Liver (tissue), 9 donors: Measurements from ENCODE around the gene PLEKHA7. TPM values are rescaled to one million over a fixed set of nuclear protein-coding genes. Genes with fewer than 3 reads are reported as not detected.

Experiments
- DNase-seq: peaks from one replicate; pipeline ENCODE4 v3.0.0-alpha.2; 2017; ENCODE audit warnings: low spot score
- H3K27ac ChIP-seq, 2 donors: one replicate each; pipeline ENCODE4 v1.7.0; 2013; ENCODE audit warnings: inconsistent platforms in 2 of 2, low read length in 2 of 2, control low read depth in 1 of 2, low read depth in 1 of 2, mild to moderate bottlenecking in 1 of 2
- H3K27me3 ChIP-seq, 4 donors: one replicate each; pipeline versions ENCODE4 v1.6.1 to v1.7.0; 2013; ENCODE audit warnings: low read length in 3 of 4, inconsistent platforms in 1 of 4, mild to moderate bottlenecking in 1 of 4, moderate library complexity in 1 of 4; ENCODE audit not compliant: control insufficient read depth in 4 of 4, insufficient read depth in 4 of 4
- H3K36me3 ChIP-seq, 4 donors: one replicate each; pipeline versions ENCODE4 v1.6.1 to v1.7.0; 2013; ENCODE audit warnings: low read length in 3 of 4, mild to moderate bottlenecking in 3 of 4, low read depth in 1 of 4, moderate library complexity in 1 of 4; ENCODE audit not compliant: control insufficient read depth in 4 of 4, insufficient read depth in 3 of 4
- H3K4me1 ChIP-seq, 4 donors: one replicate each; pipeline versions ENCODE4 v1.6.1 to v1.7.0; 2013; ENCODE audit warnings: low read length in 3 of 4, mild to moderate bottlenecking in 3 of 4, moderate library complexity in 1 of 4; ENCODE audit not compliant: control insufficient read depth in 4 of 4, insufficient read depth in 4 of 4
- H3K4me3 ChIP-seq, 3 donors: one replicate each; pipeline versions ENCODE4 v1.6.1 to v1.7.0; 2013; ENCODE audit warnings: low read length in 3 of 3, control low read depth in 1 of 3, low read depth in 1 of 3, mild to moderate bottlenecking in 1 of 3
- H3K9ac ChIP-seq, 2 donors: one replicate each; pipeline ENCODE4 v1.7.0; 2013; ENCODE audit warnings: low read length in 2 of 2, mild to moderate bottlenecking in 2 of 2, moderate library complexity in 2 of 2, control low read depth in 1 of 2, low read depth in 1 of 2
- H3K9me3 ChIP-seq, 4 donors: one replicate each; pipeline versions ENCODE4 v1.6.1 to v1.7.0; 2013; ENCODE audit warnings: low read length in 3 of 4; ENCODE audit not compliant: control insufficient read depth in 4 of 4
- ATF3 ChIP-seq: IDR thresholded peaks from 2 replicates; pipeline ENCODE4 v1.6.1; 2016; ENCODE audit warnings: antibody characterized with exemption
- CTCF ChIP-seq: fragments of 150-350 bp; IDR thresholded peaks from 2 replicates; pipeline ENCODE4 v1.5.1; 2017; ENCODE audit warnings: improper control_type of control experiment, low read depth, low read length; ENCODE audit not compliant: missing input control
- EGR1 ChIP-seq, 2 donors: IDR thresholded peaks; 2 replicates each; pipeline ENCODE4 v1.6.1; 2016 to 2018; ENCODE audit warnings: antibody characterized with exemption in 2 of 2, low read depth in 2 of 2
- FOXA1 ChIP-seq: IDR thresholded peaks from 2 replicates; pipeline ENCODE4 v1.6.1; 2016; ENCODE audit warnings: antibody characterized with exemption
- GABPA ChIP-seq, 2 donors: IDR thresholded peaks in 1 of 2; conservative IDR thresholded peaks in 1 of 2; 2 replicates each; pipeline ENCODE4 v1.6.1; 2016; ENCODE audit warnings: antibody characterized with exemption in 2 of 2, mild to moderate bottlenecking in 1 of 2, moderate library complexity in 1 of 2
- HNF4A ChIP-seq, 2 donors: conservative IDR thresholded peaks; 2 replicates each; pipeline ENCODE4 v1.6.1; 2016; ENCODE audit warnings: antibody characterized with exemption in 2 of 2, mild to moderate bottlenecking in 2 of 2
- JUND ChIP-seq, 2 donors: IDR thresholded peaks; 2 replicates each; pipeline ENCODE4 v1.6.1; 2016; ENCODE audit warnings: antibody characterized with exemption in 2 of 2
- MAX ChIP-seq: IDR thresholded peaks from 2 replicates; pipeline ENCODE4 v1.6.1; 2016; ENCODE audit warnings: antibody characterized with exemption
- RXRA ChIP-seq, 2 donors: IDR thresholded peaks; 2 replicates each; pipeline ENCODE4 v1.6.1; 2017 to 2018; ENCODE audit warnings: antibody characterized with exemption in 2 of 2, mild to moderate bottlenecking in 1 of 2
- SP1 ChIP-seq: IDR thresholded peaks from 2 replicates; pipeline ENCODE4 v1.6.1; 2018; ENCODE audit warnings: antibody characterized with exemption, mild to moderate bottlenecking
- YY1 ChIP-seq: IDR thresholded peaks from 2 replicates; pipeline ENCODE4 v1.6.1; 2016; ENCODE audit warnings: antibody characterized with exemption, mild to moderate bottlenecking
- ZBTB33 ChIP-seq: IDR thresholded peaks from 2 replicates; pipeline ENCODE4 v1.6.1; 2016; ENCODE audit warnings: antibody characterized with exemption
- WGBS: extraction: QIAGEN DNeasy Blood & Tissue Kit; methylation state at CpG from one replicate; pipeline ENCODE4 v1.1.7; 2013; 5-methylcytosine and 5-hydroxymethylcytosine counted together
- polyA plus RNA-seq, 2 donors: library from polyadenylated mRNA; stranded (reverse) in 1 of 2; unstranded in 1 of 2; fragments of 200-250 nt in 1 of 2; fragments of >200 nt in 1 of 2; fragmentation: Nextera tagmentation in 1 of 2; extraction: Ambion mirVana in 1 of 2; gene quantifications; one replicate each; pipeline versions ENCODE4 v1.2.1 to v1.2.3, GENCODE V29; 2013 to 2015
- total RNA-seq, 2 donors: library from RNA; depleted of rRNA; stranded (reverse); fragments of >200 nt; gene quantifications; one replicate each; pipeline ENCODE4 v1.2.3, GENCODE V29; 2014
- donor health status: healthy.
- donor health status: healthy.
- donor health status: healthy.
- donor health status: healthy.
- donor health status: healthy.

PLEKHA7 gene
- total and polyA plus RNA-seq, 4 donors, result 6.1 to 28.8 (median 8.5) TPM

- TF ChIP-seq ATF3, result no peak
- H3K27ac ChIP-seq, result no peak overlapping the region
- H3K4me1 ChIP-seq, result peaks cover 7 to 11% (median 9%) of the 10 kb centered on the region in 4 donors
- no peaks in the 10 kb centered on the region for H3K9me3 ChIP-seq
- no peaks in the 10 kb centered on the region for H3K27me3 ChIP-seq
- H3K36me3 ChIP-seq, result peaks cover under 1 to 9% (median 3%) of the 10 kb centered on the region in 4 donors
- 84% methylated on average over 1 of the region's 1 CpG for WGBS
- no peak for DNase-seq
- no peak overlapping the region for H3K4me3 ChIP-seq
- H3K9ac ChIP-seq, result no peak overlapping the region
Measured at GRCh38 chr11:16799221-16799620, 215.0 kb downstream of the PLEKHA7 start.

GRCh38 chr11:16797776-16798175 is 216.4 kb downstream of the PLEKHA7 start:
- no peak overlapping the region for H3K27ac ChIP-seq

GRCh38 chr11:16796311-16796710 is 217.9 kb downstream of the PLEKHA7 start:
- H3K4me1 ChIP-seq, result peaks cover 0 to 4% (median 2%) of the 10 kb centered on the region in 4 donors
- TF ChIP-seq ZBTB33, result no peak
- H3K36me3 ChIP-seq, result peaks cover 3 to 6% (median 5%) of the 10 kb centered on the region in 4 donors
- WGBS, result 91% methylated on average over 4 of the region's 4 CpGs
- H3K9me3 ChIP-seq, result no peaks in the 10 kb centered on the region
- no peak overlapping the region for H3K4me3 ChIP-seq
- no peak for DNase-seq
- no peak overlapping the region for H3K9ac ChIP-seq
- H3K27me3 ChIP-seq, result no peaks in the 10 kb centered on the region
- no peak overlapping the region for H3K27ac ChIP-seq

More at GRCh38 chr11:16797776-16798175, 216.4 kb downstream of the PLEKHA7 start:
- TF ChIP-seq MAX (no peak), HNF4A (conservative IDR thresholded peaks at IDR 0.05) (no peak), CTCF (no peak), ATF3 (no peak), YY1 (no peak), GABPA (IDR thresholded peaks at IDR 0.05 in 1 of 2, conservative IDR thresholded peaks at IDR 0.05 in 1 of 2) (no peak), FOXA1 (no peak), RXRA (IDR thresholded peaks at IDR 0.05) (no peak), SP1 (no peak), EGR1 (IDR thresholded peaks at IDR 0.05; ENCODE audit: low read depth in 2 of 2) (no peak), JUND (IDR thresholded peaks at IDR 0.05) (no peak)
- H3K4me1 ChIP-seq, result peaks cover 0 to 2% (median 0%) of the 10 kb centered on the region in 4 donors
- no peak overlapping the region for H3K4me3 ChIP-seq
- H3K27me3 ChIP-seq, result no peaks in the 10 kb centered on the region
- H3K9me3 ChIP-seq, result no peaks in the 10 kb centered on the region
- no peak for DNase-seq
- H3K36me3 ChIP-seq, result peaks cover 3 to 11% (median 3%) of the 10 kb centered on the region in 4 donors
- H3K9ac ChIP-seq, result no peak overlapping the region
- WGBS, result 87% methylated on average over 3 of the region's 3 CpGs
